ENCODE measurements around the gene FREM2. TPM values are rescaled to one million over a fixed set of nuclear protein-coding genes. Genes with fewer than 3 reads are reported as not detected.
A peak's percentile ranks its signal among the peaks of the same experiment; 100 is the strongest.

FREM2 gene
- total and polyA plus RNA-seq, 2 experiments from 2014 or later, result 6.1 to 51.4 TPM

DNA sequence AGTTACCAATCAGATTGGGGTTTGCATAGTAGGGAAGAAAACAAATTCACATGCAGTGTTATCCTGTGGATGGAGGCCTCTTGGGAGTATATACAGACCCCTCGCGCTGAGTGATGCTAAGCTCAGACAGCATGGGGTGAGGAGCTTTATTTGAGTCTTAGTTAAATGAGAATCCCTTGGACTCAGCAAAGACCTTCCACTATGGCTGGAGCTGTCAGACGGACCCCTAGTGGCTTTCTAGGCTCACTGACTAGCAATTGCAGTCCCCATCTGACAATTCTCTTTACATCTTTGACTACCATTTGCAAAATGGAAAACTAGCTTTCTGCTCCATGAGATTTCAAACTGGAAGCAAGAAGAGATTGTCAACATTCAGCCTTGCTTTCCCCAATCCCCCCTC is 213.3 kb downstream of the FREM2 start:
- TF ChIP-seq, protein P1, sequence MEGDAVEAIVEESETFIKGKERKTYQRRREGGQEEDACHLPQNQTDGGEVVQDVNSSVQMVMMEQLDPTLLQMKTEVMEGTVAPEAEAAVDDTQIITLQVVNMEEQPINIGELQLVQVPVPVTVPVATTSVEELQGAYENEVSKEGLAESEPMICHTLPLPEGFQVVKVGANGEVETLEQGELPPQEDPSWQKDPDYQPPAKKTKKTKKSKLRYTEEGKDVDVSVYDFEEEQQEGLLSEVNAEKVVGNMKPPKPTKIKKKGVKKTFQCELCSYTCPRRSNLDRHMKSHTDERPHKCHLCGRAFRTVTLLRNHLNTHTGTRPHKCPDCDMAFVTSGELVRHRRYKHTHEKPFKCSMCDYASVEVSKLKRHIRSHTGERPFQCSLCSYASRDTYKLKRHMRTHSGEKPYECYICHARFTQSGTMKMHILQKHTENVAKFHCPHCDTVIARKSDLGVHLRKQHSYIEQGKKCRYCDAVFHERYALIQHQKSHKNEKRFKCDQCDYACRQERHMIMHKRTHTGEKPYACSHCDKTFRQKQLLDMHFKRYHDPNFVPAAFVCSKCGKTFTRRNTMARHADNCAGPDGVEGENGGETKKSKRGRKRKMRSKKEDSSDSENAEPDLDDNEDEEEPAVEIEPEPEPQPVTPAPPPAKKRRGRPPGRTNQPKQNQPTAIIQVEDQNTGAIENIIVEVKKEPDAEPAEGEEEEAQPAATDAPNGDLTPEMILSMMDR (IDR thresholded peaks at IDR 0.05; ENCODE audit: low read depth, low read length), result peak; percentile 28
- Histone ChIP-seq H3K9me3 (ENCODE audit: low read depth) (no peaks in the 10 kb centered on the region), H3K36me3 (no peaks in the 10 kb centered on the region), H3K27ac (no peak overlapping the region), H3K27me3 (no peaks in the 10 kb centered on the region), H3K4me3 (no peak overlapping the region), H3K4me1 (ENCODE audit: low read depth) (no peaks in the 10 kb centered on the region)
- DNase-seq (ENCODE audit: low read depth in 1 of 2, low spot score in 1 of 2), result peak in 1 of 2 donors; percentile 10

DNA sequence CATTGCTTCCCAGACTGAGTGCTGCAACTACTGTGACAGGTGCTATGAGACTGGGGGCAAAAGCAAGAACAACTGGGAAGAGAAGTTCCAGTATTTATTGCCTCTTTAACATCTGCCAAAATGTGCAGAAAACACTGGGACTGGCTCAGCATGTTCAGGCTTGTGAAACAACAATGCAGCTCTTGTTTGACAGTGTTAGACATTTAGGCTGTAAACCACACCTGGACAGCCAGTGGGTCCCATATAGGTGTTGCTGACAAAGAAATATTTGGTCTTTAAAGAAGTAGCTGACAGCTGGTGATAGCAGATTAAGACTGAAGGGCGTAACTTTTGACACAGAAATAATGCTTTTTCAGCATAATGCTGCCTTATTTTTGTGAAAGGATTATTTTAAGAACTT is 215.7 kb downstream of the FREM2 start:
- no peak overlapping the region for H3K27ac ChIP-seq
- no peaks in the 10 kb centered on the region for H3K9me3 ChIP-seq (ENCODE audit: low read depth)
- H3K27me3 ChIP-seq, result no peaks in the 10 kb centered on the region
- TF ChIP-seq, protein P1 (IDR thresholded peaks at IDR 0.05; ENCODE audit: low read depth, low read length), result no peak
- no peaks in the 10 kb centered on the region for H3K36me3 ChIP-seq
- no peak for DNase-seq (ENCODE audit: low read depth in 1 of 2, low spot score in 1 of 2)
- no peak overlapping the region for H3K4me3 ChIP-seq
- no peaks in the 10 kb centered on the region for H3K4me1 ChIP-seq (ENCODE audit: low read depth)

DNA sequence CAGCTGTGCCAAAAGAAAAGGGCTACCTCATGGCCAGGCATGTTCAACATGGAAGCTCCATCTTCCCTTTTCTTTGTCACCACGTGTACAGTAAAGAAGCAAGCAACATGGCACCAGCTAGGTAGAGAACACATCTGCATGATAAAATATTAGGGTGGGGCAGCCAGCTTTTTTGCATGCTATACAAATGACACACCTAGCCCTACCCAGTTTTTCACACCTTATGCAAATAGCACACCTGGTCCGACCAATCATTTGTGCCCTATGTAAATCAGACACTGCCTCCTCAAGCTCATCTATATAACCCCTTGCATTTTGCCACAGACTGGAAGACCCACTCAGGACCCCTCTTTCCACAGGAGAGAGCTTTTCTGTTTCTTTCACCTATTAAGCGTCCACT is 218.2 kb downstream of the FREM2 start:
- Histone ChIP-seq H3K4me1 (ENCODE audit: low read depth) (no peaks in the 10 kb centered on the region), H3K27ac (no peak overlapping the region), H3K9me3 (ENCODE audit: low read depth) (no peaks in the 10 kb centered on the region), H3K27me3 (no peaks in the 10 kb centered on the region), H3K36me3 (no peaks in the 10 kb centered on the region), H3K4me3 (no peak overlapping the region)
- TF ChIP-seq, protein P1 (IDR thresholded peaks at IDR 0.05; ENCODE audit: low read depth, low read length), result no peak
- DNase-seq (ENCODE audit: low read depth in 1 of 2, low spot score in 1 of 2), result no peak

DNA sequence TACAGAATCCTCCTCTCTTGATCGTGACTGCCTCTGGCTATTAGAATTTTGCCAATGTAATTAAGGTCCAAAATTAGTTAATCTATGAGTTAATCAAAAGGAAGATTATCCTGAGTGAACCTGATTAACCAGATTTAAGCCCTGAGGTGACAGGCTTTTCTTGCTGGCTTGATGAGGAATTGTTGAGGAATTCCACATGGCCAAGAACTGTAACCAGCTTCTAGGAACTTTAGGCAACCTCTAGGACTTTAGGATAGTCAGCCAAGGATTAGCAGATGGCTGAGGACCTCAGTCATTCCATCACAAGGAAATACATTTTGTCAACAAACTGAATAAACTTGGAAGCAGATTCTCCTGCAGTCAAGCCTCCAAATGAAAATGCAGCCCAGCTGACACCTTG is 219.0 kb downstream of the FREM2 start:
- Histone ChIP-seq H3K4me3 (no peak overlapping the region), H3K27me3 (no peaks in the 10 kb centered on the region), H3K27ac (no peak overlapping the region), H3K9me3 (ENCODE audit: low read depth) (no peaks in the 10 kb centered on the region), H3K4me1 (ENCODE audit: low read depth) (no peaks in the 10 kb centered on the region), H3K36me3 (no peaks in the 10 kb centered on the region)
- no peak for DNase-seq (ENCODE audit: low read depth in 1 of 2, low spot score in 1 of 2)
- TF ChIP-seq, protein P1 (IDR thresholded peaks at IDR 0.05; ENCODE audit: low read depth, low read length), result no peak

DNA sequence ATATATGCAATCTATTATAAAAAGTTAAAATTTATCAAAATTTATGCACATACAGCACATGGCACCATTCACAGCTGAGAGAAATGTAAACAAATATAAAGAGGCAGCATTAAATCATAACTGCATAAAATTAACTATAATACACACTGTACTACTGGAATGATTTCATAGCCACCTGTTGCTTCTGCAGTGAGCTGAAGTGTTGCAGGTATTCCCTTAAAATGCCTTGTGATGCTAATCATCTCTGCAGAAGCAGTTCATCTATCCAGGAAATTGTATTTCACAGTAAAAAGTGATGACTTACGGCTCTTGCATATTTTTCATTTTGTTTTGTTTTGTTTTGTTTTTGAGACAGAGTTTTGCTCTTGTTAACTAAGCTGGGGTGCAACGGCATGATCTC is 221.7 kb downstream of the FREM2 start:
- no peaks in the 10 kb centered on the region for H3K9me3 ChIP-seq (ENCODE audit: low read depth)
- no peak overlapping the region for H3K4me3 ChIP-seq
- H3K27me3 ChIP-seq, result no peaks in the 10 kb centered on the region
- H3K27ac ChIP-seq, result no peak overlapping the region
- TF ChIP-seq, protein P1 (IDR thresholded peaks at IDR 0.05; ENCODE audit: low read depth, low read length), result no peak
- DNase-seq (ENCODE audit: low read depth in 1 of 2, low spot score in 1 of 2), result no peak
- no peaks in the 10 kb centered on the region for H3K4me1 ChIP-seq (ENCODE audit: low read depth)
- no peaks in the 10 kb centered on the region for H3K36me3 ChIP-seq

DNA sequence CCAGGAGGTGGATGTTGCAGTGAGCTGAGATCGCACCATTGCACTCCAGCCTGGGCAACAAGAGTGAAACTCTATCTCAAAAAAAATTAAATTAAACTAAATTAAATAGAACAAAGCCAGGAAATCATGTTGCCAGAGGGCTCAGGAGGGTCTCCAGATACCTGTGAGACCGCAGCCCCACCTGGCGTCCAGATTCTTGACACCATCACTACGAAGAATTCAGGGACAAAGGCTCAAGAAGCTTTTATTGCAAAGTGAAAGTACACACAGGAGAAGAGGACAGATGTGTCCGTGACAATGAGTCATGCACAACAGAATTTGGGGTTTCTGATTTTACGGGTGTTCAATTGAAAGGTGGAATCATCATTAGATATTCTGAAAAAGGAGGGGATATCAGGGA is 227.2 kb downstream of the FREM2 start:
- Histone ChIP-seq H3K27ac (no peak overlapping the region), H3K9me3 (ENCODE audit: low read depth) (no peaks in the 10 kb centered on the region), H3K27me3 (no peaks in the 10 kb centered on the region), H3K4me1 (ENCODE audit: low read depth) (no peaks in the 10 kb centered on the region), H3K4me3 (no peak overlapping the region), H3K36me3 (no peaks in the 10 kb centered on the region)
- TF ChIP-seq, protein P1 (IDR thresholded peaks at IDR 0.05; ENCODE audit: low read depth, low read length), result no peak
- no peak for DNase-seq (ENCODE audit: low read depth in 1 of 2, low spot score in 1 of 2)

Measured in cardiac muscle cell (in vitro differentiated cells and primary cell).